ENCODE measurements around the gene HMGCR.

HMGCR gene

DNA sequence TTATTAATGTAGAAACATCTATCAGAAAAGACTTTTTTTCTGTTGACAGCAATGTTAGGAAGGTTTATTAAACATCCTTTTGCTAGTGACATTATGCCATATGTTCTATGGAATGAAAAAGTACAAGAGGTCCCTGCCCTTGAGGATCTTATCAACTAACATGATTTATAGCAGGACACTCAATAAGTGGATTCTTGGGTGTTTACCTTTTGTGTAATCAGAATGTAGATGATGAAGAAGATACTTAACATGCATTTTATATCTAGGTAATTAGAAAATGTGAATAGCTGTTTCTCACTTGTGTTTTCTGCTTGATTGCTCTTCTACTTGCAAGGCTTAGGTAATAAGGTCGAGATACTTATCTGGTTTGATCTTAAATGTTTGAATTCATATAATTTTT lies 4.9 kb downstream of the HMGCR start:
- no peak for DNase-seq

DNA sequence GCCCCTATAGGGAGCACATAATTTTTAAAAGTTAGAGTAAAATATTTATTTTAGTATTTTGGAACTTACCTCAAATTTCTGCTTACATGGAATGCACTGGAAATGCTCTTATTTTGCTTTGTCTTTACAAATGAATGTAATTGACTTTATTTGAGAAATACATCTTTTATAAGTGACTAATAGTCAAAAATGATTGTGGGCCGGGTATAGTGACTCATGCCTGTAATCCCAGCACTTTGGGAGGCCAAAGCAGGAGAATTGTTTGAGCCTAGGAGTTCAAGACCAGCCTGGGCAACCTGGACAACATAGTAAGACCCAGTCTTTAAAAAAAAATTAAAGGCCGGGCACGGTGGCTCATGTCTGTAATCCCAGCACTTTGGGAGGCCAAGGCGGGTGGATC lies 5.8 kb downstream of the HMGCR start:
- DNase-seq, result no peak

DNA sequence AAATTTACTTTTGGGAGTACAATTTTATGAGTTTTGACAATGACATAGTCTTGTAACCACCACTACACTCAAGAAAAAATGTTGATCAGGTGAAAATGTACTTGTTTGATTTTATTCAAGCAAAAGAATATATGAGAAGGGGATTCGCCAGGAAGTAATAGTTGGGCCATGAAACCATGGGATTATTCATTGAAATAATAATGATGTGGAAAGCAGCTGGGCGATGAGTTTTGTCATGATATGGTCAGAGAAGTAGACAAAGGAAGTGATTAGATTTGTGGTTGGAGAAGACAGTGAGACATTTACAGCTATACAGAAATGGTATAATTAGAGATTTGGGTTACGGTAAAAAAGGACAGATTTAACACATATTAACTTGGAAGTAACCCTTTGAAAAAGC lies 11.2 kb downstream of the HMGCR start:
- no peak for DNase-seq

DNA sequence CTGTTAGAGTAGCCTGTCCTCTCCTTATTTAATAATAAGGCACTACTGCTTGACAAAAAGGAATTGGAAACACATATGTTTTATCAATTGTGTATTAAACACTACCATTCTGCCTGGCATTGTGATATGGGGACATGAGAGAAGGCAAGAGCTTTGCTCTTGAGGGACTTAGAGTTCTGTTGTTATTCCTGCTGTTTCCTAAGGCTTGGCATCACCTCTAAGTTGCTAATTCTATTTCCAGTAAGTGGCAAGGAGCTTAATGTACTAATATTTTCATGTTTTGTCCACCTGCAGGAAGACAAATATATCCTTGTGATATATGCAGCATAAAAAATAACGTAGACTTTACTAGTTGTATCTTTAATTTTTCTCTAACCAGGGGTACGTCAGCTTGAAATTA lies 12.6 kb downstream of the HMGCR start:
- DNase-seq, result no peak

DNA sequence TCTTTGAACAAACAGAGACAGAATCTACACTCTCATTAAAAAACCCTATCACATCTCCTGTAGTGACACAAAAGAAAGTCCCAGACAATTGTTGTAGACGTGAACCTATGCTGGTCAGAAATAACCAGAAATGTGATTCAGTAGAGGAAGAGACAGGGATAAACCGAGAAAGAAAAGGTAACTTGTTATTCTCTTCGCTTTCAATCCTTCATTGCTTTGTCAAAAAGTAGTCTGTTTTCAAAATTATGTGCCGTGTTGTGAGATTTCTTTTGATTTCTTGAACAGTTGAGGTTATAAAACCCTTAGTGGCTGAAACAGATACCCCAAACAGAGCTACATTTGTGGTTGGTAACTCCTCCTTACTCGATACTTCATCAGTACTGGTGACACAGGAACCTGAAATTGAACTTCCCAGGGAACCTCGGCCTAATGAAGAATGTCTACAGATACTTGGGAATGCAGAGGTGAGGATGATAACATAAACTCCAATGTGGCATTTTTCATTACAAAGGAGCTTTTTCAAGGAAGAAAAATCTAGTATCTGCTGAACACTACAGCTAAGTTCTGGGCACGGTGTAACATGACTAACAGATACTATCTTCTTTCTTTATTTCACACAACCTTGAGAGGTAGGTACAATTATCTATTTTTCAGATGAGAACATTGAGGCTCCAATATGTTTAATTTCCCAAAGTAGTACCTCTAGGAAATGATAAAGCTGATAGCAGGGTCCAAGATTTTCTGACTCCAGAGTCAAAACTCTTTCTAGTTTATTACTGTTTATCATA lies 14.3 kb downstream of the HMGCR start:
- DNase-seq, result no peak

DNA sequence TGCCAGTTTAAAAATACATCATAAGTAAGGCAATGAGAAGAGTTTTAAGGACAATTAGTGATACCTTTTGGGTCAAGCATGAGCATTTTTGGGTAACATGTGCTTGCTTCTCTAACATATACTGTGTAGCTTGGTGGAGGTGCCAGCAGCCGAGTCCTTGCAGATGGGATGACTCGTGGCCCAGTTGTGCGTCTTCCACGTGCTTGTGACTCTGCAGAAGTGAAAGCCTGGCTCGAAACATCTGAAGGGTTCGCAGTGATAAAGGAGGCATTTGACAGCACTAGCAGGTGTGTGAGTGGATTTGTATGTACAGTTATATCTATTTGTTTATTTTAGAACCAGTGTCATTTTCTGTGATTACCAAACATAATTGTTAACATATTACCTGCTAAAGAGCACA lies 18.2 kb downstream of the HMGCR start:
- no peak for DNase-seq

DNA sequence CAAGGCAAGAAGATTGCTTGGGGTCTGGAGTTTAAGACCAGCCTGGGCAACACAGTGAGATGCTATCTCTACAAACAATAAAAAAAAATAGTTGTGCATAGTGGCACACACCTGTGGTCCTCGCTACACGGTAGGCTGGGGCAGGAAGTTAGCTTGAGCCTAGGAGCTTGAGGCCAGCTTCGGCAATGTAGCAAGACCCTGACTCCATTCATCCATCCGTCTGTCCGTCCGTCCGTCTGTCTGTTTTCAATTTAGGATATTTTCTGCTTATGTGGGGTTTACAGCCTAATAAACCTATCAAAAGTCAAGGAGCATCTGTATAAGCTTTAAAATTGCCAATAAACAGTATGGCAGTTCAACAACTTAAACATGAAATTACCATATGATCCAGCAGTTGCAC lies 19.7 kb downstream of the HMGCR start:
- DNase-seq, result no peak

DNA sequence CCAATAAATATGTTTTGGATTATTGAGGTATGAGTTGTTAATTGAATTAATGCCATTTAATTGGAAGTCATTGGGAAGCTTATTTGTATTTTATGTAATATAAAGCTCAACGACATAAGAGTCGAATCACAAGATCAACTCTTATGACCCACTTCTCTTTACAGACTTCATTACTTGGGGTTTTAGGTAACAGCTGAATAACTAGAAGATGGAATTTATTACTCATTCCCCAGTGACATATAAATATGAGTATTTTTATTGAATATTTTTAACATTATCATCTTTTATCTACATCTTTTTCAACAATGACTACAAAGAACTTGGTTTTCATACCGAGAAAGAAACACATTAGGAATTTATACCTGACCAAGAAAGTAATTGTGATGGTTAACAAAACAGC lies 21.1 kb downstream of the HMGCR start:
- no peak for DNase-seq

DNA sequence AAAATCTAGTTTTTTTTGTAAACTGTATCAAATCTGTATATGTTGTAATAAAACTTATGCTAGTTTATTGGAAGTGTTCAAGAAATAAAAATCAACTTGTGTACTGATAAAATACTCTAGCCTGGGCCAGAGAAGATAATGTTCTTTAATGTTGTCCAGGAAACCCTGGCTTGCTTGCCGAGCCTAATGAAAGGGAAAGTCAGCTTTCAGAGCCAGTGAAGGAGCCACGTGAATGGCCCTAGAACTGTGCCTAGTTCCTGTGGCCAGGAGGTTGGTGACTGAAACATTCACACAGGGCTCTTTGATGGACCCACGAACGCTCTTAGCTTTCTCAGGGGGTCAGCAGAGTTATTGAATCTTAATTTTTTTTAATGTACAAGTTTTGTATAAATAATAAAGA lies 24.3 kb downstream of the HMGCR start:
- no peak for DNase-seq

DNA sequence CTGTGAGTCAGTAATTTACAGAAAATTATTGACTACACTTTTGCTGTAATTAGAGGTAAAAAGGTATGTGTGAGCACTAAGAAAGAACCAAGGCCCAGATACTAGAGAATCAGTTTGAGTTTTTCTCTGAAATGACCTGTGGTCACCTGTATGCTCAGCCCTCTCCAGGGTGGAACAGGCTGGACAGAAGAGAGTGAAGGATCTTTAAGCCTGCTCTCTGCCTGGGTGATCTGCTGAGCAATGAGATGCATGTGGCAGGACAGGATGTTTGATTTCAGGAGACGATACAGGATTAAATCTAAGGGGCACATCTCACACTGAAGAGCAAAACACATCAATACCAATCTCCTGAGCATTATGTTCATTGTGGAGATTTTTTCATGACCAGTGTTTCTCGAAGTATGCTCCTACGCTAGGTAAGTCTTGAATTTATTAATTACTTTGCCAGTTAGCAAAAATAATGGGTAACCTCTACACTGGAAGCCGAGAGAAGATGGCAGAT lies 25.5 kb downstream of the HMGCR start:
- no peak for DNase-seq

DNA sequence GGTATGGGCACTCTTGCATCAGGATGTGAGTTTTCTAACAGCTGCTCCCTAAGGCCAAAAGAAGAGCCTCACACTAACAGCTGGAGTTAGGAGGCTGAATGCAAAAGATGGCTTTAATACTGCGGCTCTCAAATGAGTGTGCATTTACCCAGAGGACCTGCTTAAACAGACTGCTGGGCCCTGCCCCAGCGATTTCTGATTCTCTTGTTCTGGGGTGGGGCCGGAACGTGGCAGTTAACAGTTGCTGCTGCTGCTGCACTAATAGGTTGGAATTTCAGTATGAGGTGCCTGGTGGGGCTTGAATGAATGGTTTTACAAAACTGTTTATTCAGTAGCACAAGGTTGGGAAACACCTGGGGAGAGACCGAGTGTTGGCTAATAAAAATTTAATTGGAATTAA lies 26.1 kb downstream of the HMGCR start:
- DNase-seq, result no peak

DNA sequence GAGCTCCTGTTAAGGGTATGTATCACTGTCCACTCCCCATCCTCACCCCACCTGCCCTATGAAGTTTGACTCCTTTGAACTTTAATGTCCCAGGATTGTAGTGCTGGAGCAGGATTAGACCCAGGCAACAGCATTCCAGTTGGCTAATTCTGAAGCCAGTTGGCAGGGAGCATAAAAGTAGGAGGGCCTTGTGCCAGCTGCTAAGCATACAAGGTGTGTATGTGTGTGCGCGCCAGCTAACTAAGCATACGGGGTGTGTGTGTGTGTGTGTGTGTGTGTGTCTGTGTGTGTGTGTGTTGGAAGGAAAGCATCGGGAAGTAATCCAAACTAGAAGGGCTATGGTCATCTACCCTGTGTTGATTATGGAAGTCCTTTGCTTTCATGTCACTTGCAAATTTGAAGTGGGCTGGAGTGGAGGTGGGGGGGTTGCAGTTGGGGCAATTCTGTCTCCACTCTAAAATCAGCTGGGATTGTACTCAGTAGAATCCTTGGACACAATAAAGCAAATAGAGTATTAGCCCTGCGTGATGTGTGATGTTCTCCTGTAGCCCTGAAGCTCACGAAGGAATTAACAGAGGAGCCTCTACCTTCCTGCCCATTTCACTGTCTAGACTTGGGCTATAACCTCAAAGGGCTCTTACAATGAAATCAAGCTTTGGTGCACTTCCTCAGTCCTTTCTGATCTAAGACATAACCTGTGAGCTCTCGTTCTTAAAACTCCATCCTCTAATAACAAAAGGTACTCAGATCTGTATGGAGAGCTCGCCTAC lies 26.9 kb downstream of the HMGCR start:
- no peak for DNase-seq

DNA sequence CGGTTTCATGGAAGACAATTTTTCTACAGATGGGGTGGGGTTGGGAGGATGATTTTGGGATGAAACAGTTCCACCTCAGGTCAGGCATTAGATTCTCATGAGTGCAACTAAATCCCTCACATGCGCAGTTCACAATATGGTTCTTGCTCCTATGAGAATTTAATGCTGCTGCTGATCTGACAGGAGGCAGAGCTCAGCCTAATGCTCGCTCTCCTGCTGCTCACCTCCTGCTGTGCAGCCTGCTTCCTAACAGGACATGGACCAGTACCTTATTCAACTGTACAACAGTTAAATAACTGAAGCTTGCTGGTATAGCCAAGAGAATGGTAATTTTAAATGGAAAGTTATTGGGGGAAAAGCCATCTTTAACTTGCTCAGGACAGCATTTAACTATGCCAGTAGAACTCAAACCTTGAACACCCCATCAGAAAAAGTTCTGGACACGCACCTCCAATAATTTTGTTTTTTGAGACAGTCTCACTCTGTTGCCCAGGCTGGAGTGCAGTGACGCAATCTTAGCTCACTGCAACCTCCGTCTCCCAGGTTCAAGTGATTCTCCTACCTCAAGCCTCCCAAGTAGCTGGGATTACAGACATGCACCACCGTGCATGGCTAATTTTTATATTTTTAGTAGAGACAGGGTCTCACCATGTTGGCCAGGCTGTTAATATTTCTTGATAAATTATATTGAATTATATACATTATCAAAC lies 27.7 kb downstream of the HMGCR start:
- no peak for DNase-seq

DNA sequence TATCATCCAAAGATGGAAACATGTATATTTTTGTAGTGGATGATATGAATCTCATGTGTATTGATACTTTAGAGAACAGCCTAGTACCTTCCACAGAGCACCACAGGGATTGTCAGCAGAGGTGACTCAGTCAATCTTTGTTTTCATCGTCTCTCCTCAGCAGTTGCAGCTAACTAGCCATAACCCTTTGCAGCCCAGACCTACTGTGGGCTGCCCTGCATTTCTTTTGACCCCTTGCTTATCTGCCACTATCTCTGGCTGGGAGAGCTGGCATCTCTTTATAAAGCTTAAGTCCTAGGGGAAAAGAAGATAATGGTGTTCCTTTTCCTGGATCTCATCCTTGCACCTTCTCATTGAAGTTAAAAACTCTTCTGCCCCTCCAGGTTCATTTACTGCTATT lies 28.7 kb downstream of the HMGCR start:
- no peak for DNase-seq

DNA sequence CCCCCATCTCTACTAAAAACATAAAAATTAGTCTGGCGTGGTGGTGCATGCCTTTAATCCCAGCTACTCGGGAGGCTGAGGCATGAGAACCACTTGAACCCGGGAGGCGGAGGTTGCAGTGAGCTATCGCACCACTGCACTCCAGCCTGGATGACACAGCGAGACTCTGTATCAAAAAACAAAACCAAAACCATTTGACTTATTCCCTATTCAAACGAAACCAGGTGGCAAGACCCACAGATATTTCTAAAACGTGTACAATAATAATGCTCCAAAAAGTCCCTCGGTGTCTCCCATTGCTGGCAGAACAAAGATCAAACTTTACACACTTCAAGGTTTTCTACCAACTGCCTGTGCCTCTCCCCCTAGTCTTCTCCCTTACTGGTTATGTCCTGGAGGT lies 29.8 kb downstream of the HMGCR start:
- no peak for DNase-seq

DNA sequence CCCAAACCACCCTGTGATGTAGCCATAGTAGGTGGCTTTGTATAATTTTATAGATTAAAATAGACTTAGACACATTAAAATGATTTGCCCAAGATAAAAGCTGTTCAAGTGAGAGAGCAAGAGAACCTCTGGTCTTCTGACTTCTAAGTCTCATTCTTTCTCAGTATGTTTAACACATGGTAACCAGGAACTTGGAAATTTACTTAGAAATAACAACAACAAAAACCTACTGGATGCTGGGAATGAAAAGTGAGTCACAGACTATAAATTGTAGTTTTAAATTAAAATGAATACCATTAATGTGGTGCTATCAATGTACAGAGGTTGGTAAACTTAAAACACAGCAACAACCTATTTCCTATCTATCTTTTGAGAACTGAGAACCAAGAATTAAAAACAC lies 30.4 kb downstream of the HMGCR start:
- no peak for DNase-seq

DNA sequence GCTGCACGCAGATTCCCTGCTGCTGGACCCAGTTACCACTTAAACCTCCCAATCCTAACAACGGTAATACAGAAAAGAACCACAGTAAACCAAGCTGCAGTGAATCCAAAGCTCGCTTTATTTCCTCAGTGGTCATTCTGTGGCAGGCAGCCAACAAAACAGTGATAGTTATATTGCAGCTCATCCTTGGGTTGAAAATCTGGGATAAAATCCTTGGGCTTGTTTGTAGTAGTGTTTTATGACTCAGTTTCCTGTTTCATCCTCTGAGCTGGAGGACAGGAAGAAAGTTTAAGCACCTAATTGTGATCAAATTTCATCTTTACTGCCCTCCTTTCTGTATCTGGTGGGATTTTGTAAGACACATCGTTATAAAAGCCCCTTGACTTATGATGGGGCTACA lies 31.4 kb downstream of the HMGCR start:
- no peak for DNase-seq

DNA sequence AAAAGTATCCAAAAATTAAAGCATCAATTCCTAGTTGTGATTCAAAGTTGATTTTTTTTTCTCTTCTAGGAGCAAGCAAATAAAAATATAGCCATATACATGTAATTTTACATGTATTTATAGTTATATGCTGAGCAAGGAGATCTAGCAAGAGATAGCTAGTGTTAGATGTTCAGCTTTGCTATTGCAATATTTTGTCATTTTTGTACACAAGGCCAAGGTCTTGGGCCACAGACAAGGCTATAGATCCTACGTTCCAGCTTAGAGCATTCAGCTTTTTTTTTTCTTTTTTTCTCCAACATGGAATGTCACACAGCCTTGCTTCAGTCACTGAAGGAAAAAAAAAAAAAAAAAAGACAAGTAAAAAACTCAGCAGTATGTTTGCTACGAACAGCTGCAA lies 36.8 kb downstream of the HMGCR start:
- DNase-seq, result no peak

DNA sequence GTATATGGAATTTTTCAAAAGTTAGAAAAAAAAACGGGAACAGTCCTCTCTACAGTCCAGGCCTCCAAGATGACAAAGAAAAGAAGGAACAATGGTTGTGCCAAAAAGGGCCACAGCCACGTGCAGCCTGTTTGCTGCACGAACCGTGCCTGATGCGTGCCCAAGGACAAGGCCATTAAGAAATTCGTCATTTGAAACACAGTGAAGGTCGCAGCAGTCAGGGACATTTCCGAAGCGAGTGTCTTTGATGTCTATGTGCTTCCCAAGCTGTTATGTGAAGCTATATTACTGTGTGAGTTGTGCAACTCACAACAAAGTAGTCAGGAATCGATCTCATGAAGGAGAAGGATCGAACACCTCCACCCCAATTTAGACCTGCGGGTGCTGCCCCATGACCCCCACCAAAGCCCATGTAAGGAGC lies 37.4 kb downstream of the HMGCR start:
- DNase-seq, result no peak

DNA sequence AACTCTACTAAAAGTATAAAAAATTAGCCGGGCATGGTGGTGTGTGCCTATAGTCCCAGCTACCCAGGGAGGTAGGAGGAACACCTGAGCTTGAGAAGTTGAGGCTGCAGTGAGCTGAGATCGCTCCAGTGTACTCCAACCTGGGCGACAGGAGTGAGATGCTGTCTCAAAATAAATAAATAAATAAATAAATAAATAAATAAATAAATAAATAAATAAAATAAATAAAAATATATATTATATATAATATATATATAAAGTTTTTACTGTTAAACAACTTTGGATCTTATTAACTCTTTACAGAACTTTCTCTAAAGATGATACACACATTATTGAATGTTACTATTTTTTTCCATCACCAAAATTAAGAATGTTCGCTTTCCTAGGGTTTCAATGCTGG lies 38.4 kb downstream of the HMGCR start:
- DNase-seq, result no peak

DNA sequence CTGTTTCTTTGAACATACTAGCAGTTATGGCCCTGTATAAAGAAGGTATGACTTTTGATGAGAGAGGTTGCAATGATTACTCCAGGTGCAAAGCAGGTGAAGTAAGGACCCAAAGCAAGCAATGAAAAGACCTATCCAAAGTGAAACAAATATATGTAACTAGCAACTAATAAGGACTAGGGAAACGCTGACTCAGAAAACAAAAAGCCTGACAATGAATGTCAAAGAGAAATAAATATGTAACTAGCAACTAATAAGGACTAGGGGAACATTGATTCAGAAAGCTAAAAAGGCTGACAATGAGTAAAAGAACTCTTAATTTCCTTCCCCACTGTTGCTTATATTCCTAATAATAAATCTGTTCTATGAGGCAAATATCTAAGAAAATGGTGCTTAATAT lies 43.1 kb downstream of the HMGCR start:
- DNase-seq, result no peak

DNA sequence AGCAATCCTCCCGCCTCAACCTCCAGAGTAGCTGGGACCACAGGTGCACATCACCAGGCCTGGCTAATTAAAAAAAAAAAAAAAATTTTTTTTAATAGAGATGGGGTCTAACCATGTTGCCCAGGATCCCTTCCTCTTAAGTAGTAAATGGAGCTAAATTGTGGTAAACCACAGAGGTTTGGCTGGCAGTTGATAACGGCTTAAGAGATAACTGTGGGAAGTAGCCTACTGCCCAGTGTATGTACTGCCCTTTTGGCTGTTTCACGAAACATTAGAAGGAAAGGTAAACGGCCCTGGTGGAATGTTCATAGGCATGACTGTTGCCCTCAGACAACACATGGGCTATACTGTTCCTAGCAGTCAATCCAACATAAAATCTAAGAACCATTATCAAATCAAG lies 44.4 kb downstream of the HMGCR start:
- peak; percentile 91 for DNase-seq

DNA sequence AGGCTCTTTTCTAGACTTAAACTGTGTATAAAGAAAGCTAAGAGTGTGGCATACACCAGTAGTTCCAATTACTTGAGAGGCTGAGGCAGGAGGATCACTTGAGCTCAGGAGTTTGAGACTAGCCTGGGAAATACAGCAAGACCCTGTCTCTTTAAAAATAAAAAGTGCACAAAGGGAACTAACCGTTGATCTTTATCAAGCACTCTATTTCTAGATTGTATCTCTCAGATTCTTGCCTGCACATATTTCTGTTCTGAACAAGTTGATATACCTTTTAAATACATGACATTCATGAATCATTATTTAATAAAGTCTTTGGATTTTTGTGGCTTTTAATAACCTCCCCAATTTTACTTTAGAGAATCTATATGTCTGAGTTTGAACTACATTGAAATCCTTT lies 47.2 kb downstream of the HMGCR start:
- DNase-seq, result no peak

DNA sequence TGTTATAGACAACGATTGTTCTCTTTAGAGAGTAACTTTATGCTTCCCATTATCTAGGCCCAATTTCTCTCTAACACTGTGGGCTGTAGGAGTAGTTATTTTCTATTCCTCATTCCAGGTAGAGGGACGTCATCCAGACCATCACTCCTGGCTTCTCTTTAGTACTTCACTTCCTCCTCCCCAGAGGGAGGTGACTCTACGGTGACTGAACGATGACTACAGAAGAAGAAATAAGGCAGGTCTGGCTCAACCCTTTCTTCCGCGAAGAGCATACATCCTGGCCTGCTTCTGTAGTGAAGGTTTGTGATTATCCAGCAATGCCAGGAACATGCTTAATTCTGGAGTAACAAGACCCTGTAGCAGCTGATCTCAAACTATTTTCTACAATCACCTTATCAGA lies 50.8 kb downstream of the HMGCR start:
- no peak for DNase-seq
